HepG2 (cell line): ENCODE data around the gene KLHL33. TPM values are rescaled to one million over a fixed set of nuclear protein-coding genes. Genes with fewer than 3 reads are reported as not detected.

Source experiments
- ATAC-seq: fragments of 200-7000 bp; cut with Tn5 transposase; 3 replicates; pipeline ENCODE4 v1.9.1; 2020; ENCODE audit warnings: mild to moderate bottlenecking, moderate library complexity
- BruUV-seq: library from RNA; stranded (reverse); fragments of 400-500 nt; replicated peaks from 2 replicates; lab custom pipeline; 2021; lab: Mats Ljungman, UMichigan
- CTCF ChIA-PET: fragments of 300-600 bp; formaldehyde crosslinking; extraction: SDS; loops from one replicate; lab custom pipeline; 2021; ENCODE audit warnings: low total read pairs, inconsistent platforms, low intra/inter-chr PET ratio; lab: Yijun Ruan, JAX
- POLR2A ChIA-PET: fragments of 350-600 bp; sonication (Branson Sonifier 250); formaldehyde crosslinking; loops from one replicate; lab custom pipeline; 2020; ENCODE audit warnings: antibody characterized with exemption, inconsistent platforms; lab: Yijun Ruan, JAX
- DNase-seq: peaks from one replicate; pipeline ENCODE4 v3.0.0-alpha.2; 2015; ENCODE audit warnings: low spot score
- FAIRE-seq: peaks from 3 replicates; lab custom pipeline; 2011; peaks lifted over from hg19 to GRCh38; lab: Jason Lieb, UNC
- H2AFZ ChIP-seq: one replicate; pipeline ENCODE4 v1.6.1; 2011; ENCODE audit warnings: low read length, inconsistent platforms
- H3K27ac ChIP-seq: fragments of 300-600 bp; 3 replicates; pipeline ENCODE4 v1.8.0; 2011; ENCODE audit warnings: mixed run types, mild to moderate bottlenecking, mixed read lengths, low read length, inconsistent platforms; ENCODE audit not compliant: insufficient read depth; ENCODE audit errors: extremely low read length
- H3K27me3 ChIP-seq, 2 experiments: fragments of 200-600 bp in 1 of 2; 2 replicates in 1 of 2; 3 replicates in 1 of 2; pipeline versions ENCODE4 v1.6.0 to v1.8.0; 2011; ENCODE audit warnings: low read length in 2 of 2, mild to moderate bottlenecking in 2 of 2, moderate library complexity in 2 of 2, inconsistent platforms in 1 of 2; ENCODE audit not compliant: insufficient read depth in 2 of 2, control insufficient read depth in 1 of 2
- H3K36me3 ChIP-seq, 2 experiments: fragments of 200-600 bp in 1 of 2; replicated peaks in 1 of 2; 2 replicates in 1 of 2; 3 replicates in 1 of 2; pipeline versions ENCODE4 v1.5.1 to v1.8.0; 2011; ENCODE audit warnings: low read length in 2 of 2, inconsistent platforms in 1 of 2; ENCODE audit not compliant: insufficient read depth in 2 of 2, control insufficient read depth in 1 of 2
- H3K4me1 ChIP-seq: 2 replicates; pipeline ENCODE4 v1.5.1; 2012; ENCODE audit warnings: low read length, inconsistent platforms; ENCODE audit not compliant: insufficient read depth
- H3K4me2 ChIP-seq: 2 replicates; pipeline ENCODE4 v1.6.0; 2011; ENCODE audit warnings: low read depth, low read length, inconsistent platforms
- H3K4me3 ChIP-seq, 3 experiments: fragments of 200-600 bp in 1 of 3; sonication (generic), shearing (Covaris generic) in 1 of 3; replicated peaks in 1 of 3; 2 replicates each; pipeline ENCODE4 v1.5.1; 2011 to 2016; ENCODE audit warnings: low read length in 3 of 3, inconsistent platforms in 2 of 3, low read depth in 2 of 3, mild to moderate bottlenecking in 2 of 3, control low read depth in 1 of 3, mixed read lengths in 1 of 3; ENCODE audit not compliant: insufficient read depth in 1 of 3
- H3K79me2 ChIP-seq: one replicate; pipeline ENCODE4 v1.6.1; 2011; ENCODE audit warnings: low read length, inconsistent platforms; ENCODE audit not compliant: insufficient read depth
- H3K9ac ChIP-seq: 2 replicates; pipeline ENCODE4 v1.6.0; 2011; ENCODE audit warnings: mild to moderate bottlenecking, low read depth, low read length, inconsistent platforms; ENCODE audit not compliant: insufficient read depth
- H3K9me3 ChIP-seq: 2 replicates; pipeline ENCODE4 v1.5.1; 2012; ENCODE audit warnings: mild to moderate bottlenecking, low read length
- H4K20me1 ChIP-seq: 2 replicates; pipeline ENCODE4 v1.6.0; 2011; ENCODE audit warnings: inconsistent platforms, mild to moderate bottlenecking, low read length, moderate library complexity; ENCODE audit not compliant: insufficient read depth
- ATM ChIP-seq: fragments of 450-650 bp; IDR thresholded peaks from 2 replicates; pipeline ENCODE4 v1.7.1; 2017; ENCODE audit warnings: mild to moderate bottlenecking, borderline replicate concordance
- DR1 ChIP-seq: sonication (generic); formaldehyde crosslinking; IDR thresholded peaks from 2 replicates; pipeline ENCODE4 v1.8.0; 2021; ENCODE audit warnings: mild to moderate bottlenecking, missing genetic modification reagents, inconsistent platforms
- HNRNPUL1 ChIP-seq: fragments of 200-400 bp; formaldehyde crosslinking; IDR thresholded peaks from 2 replicates; pipeline ENCODE4 v1.6.1; 2017; ENCODE audit warnings: low read depth, mild to moderate bottlenecking, low read length, moderate library complexity
- KDM1A ChIP-seq: IDR thresholded peaks from 2 replicates; pipeline ENCODE4 v1.6.1; 2016; ENCODE audit warnings: missing compliant biosample characterization
- NFIC ChIP-seq: IDR thresholded peaks from 2 replicates; pipeline ENCODE4 v1.6.1; 2012; ENCODE audit warnings: mild to moderate bottlenecking, low read length, inconsistent platforms
- NRL ChIP-seq: sonication (generic); formaldehyde crosslinking; IDR thresholded peaks from 2 replicates; pipeline ENCODE4 v1.5.0; 2020; ENCODE audit warnings: missing genetic modification reagents, mild to moderate bottlenecking, moderate library complexity, borderline replicate concordance
- SMYD3 ChIP-seq: sonication (generic); formaldehyde crosslinking; IDR thresholded peaks from 2 replicates; pipeline ENCODE4 v1.8.1; 2023; ENCODE audit warnings: mild to moderate bottlenecking, missing genetic modification reagents
- TOPORS ChIP-seq: sonication (generic); formaldehyde crosslinking; IDR thresholded peaks from 2 replicates; pipeline ENCODE4 v1.8.0; 2023; ENCODE audit warnings: mild to moderate bottlenecking, missing genetic modification reagents
- U2AF2 ChIP-seq: fragments of 200-400 bp; formaldehyde crosslinking; IDR thresholded peaks from 2 replicates; pipeline ENCODE4 v1.6.1; 2017; ENCODE audit warnings: low read depth, mild to moderate bottlenecking, low read length
- XRCC5 ChIP-seq: fragments of 200-400 bp; formaldehyde crosslinking; optimal IDR thresholded peaks from 2 replicates; pipeline ENCODE3; 2017; ENCODE audit warnings: mild to moderate bottlenecking, low read length
- ZNF432 ChIP-seq: sonication (generic); formaldehyde crosslinking; IDR thresholded peaks from 2 replicates; pipeline ENCODE4 v1.5.0; 2020; ENCODE audit warnings: missing genetic modification reagents, mild to moderate bottlenecking, borderline replicate concordance
- ZNF652 ChIP-seq: IDR thresholded peaks from 2 replicates; pipeline ENCODE4 v1.6.1; 2016; ENCODE audit warnings: low read depth, borderline replicate concordance
- ZNF850 ChIP-seq: sonication (generic); formaldehyde crosslinking; conservative IDR thresholded peaks from 2 replicates; pipeline ENCODE4 v1.9.0; 2021; ENCODE audit warnings: mild to moderate bottlenecking, missing genetic modification reagents
- ZZZ3 ChIP-seq: sonication (generic); formaldehyde crosslinking; IDR thresholded peaks from 2 replicates; pipeline ENCODE4 v1.4.0; 2020; ENCODE audit warnings: missing genetic modification reagents, mild to moderate bottlenecking, borderline replicate concordance
- WGBS: methylation state at CpG from one replicate; pipeline ENCODE4 v1.1.6; 2017; ENCODE audit warnings: low lambda C conversion rate; 5-methylcytosine and 5-hydroxymethylcytosine counted together
- in situ Hi-C: cut with HindIII; loops from 2 replicates; pipeline ENCODE4 v1.10.0; 2017; ENCODE audit warnings: low pct_unique_long_range_greater_than_20kb; ENCODE audit not compliant: extremely low pct_ligation_motif_present
- intact Hi-C: fragments of 100-400 bp; cut with micrococcal nuclease; formaldehyde crosslinking; loops from one replicate; pipeline ENCODE4 v1.10.0; 2022; ENCODE audit not compliant: unreplicated experiment
- polyA plus RNA-seq, 8 experiments: library from polyadenylated mRNA; depleted of rRNA in 3 of 8; stranded (reverse) in 7 of 8; unstranded in 1 of 8; fragments of >200 nt; fragmentation: Illumina TruSeq in 4 of 8; extraction: Trizol in 4 of 8; gene quantifications; 2 replicates each; pipeline versions ENCODE4 v1.2.1 to v1.2.3, GENCODE V29; 2011 to 2016; ENCODE audit warnings: low read depth in 4 of 8, missing spikeins in 1 of 8, mixed read lengths in 1 of 8; ENCODE audit not compliant: insufficient read depth in 1 of 8
- total RNA-seq, 5 experiments: library from RNA; depleted of rRNA; stranded (reverse); fragments of >200 nt; fragmentation: Illumina TruSeq; extraction: Trizol; gene quantifications; 2 replicates each; pipeline ENCODE4 v1.2.3, GENCODE V29; 2016; ENCODE audit warnings: low read depth in 1 of 5
- TF ChIP-seq, protein P1 (sequence below): sonication (generic); formaldehyde crosslinking; IDR thresholded peaks from 2 replicates; pipeline ENCODE4 v1.4.0; 2020; ENCODE audit warnings: missing genetic modification reagents, mild to moderate bottlenecking, borderline replicate concordance

The KLHL33 gene
- total and polyA plus RNA-seq, 2 of the 13 experiments (the other 11 are each of a cell fraction or from before 2014, with no cell fraction given), result not detected

DNA sequence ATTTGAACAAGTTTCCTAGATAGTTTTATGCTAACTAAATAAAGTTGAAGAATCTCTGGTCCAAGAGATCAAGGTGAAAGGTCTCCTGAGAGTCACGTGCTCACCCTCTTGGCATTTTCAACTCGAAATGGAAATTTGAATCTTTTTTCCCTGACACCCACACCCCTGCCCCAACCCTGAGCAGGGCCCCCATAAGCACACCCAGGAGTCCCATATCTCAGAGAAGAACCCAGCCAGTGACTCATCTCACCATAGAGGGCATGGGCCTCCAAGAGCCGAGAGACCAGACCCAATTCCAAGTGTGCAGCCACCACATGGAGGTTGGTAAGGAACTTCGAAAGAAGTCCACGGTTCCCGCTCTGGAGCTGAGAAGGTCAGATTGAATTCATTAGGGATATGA is 55.3 kb downstream of the KLHL33 start (continued):
- TF ChIP-seq ZNF652 (CRISPR knock-in tag) (no peak), ZNF432 (CRISPR knock-in tag) (no peak), XRCC5 (no peak), SMYD3 (CRISPR knock-in tag) (no peak), NRL (no peak)
- TF ChIP-seq, all 625 proteins: peak for 0

DNA sequence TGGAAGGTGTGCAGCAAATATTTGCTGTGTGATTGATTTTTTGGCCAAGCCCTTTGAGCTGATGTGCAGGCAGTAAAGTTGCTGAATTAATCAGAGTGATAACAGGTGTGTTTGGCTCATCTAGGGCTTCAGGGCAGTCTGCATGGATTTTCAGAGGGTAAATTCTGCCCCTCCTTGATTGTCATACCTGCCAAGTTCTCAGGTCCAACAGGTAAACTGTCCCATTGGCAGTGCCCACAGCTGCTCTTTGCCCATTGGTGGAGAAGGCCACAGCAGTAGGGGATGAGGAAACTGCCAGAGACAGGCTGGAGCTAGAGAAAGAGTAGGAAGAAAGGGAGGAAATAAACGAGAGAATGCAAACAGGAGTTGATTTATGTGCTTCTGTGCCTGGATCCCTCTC is 56.2 kb downstream of the KLHL33 start:
- no peak overlapping the region for H3K27ac ChIP-seq
- no peak overlapping the region for H3K4me2 ChIP-seq
- DNase-seq, result no peak
- peaks cover 21 to 32% of the 10 kb centered on the region in 2 experiments; a peak in 4 of 5 replicates for H3K36me3 ChIP-seq
- H3K4me1 ChIP-seq, result peaks cover 19% of the 10 kb centered on the region
- CTCF ChIA-PET, result no interaction called here
- in situ Hi-C loops (no loop called here), intact Hi-C loops (loop anchor here (5.0 kb wide), 1 partner anchor 33 kb away; the partner anchor contains the start of gene TEP1)
- no peak overlapping the region for H3K4me3 ChIP-seq
- ATAC-seq, result no peak
- 66% methylated on average over 1 of the region's 1 CpG for WGBS
- POLR2A ChIA-PET, result interaction anchor here (1.2 kb wide), 1 partner anchor 82 kb away, joined by 4 read pairs; the partner anchor contains the start of gene PIP4P1
- H3K9me3 ChIP-seq, result no peaks in the 10 kb centered on the region
- no peak for FAIRE-seq
- no TSS peak for BruUV-seq
- H4K20me1 ChIP-seq, result no peaks in the 10 kb centered on the region
- no peak overlapping the region for H2AFZ ChIP-seq
- H3K79me2 ChIP-seq, result no peaks in the 10 kb centered on the region
- TF ChIP-seq ZZZ3 (CRISPR knock-in tag) (no peak), NFIC (no peak), ATM (no peak), DR1 (CRISPR knock-in tag) (no peak), HNRNPUL1 (no peak), ZNF850 (CRISPR knock-in tag) (no peak), KDM1A (CRISPR knock-in tag) (no peak), TOPORS (no peak), U2AF2 (no peak)
- TF ChIP-seq, protein P1, sequence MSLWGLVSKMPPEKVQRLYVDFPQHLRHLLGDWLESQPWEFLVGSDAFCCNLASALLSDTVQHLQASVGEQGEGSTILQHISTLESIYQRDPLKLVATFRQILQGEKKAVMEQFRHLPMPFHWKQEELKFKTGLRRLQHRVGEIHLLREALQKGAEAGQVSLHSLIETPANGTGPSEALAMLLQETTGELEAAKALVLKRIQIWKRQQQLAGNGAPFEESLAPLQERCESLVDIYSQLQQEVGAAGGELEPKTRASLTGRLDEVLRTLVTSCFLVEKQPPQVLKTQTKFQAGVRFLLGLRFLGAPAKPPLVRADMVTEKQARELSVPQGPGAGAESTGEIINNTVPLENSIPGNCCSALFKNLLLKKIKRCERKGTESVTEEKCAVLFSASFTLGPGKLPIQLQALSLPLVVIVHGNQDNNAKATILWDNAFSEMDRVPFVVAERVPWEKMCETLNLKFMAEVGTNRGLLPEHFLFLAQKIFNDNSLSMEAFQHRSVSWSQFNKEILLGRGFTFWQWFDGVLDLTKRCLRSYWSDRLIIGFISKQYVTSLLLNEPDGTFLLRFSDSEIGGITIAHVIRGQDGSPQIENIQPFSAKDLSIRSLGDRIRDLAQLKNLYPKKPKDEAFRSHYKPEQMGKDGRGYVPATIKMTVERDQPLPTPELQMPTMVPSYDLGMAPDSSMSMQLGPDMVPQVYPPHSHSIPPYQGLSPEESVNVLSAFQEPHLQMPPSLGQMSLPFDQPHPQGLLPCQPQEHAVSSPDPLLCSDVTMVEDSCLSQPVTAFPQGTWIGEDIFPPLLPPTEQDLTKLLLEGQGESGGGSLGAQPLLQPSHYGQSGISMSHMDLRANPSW (CRISPR knock-in tag), result no peak
- H3K9ac ChIP-seq, result no peak overlapping the region
- no peaks in the 10 kb centered on the region for H3K27me3 ChIP-seq
